Lower leg skin (tissue), 4 donors: ENCODE results near the gene USP30. TPM values are rescaled to one million over a fixed set of nuclear protein-coding genes. Genes with fewer than 3 reads are reported as not detected.

Experiments
- DNase-seq, 2 donors: peaks; one replicate each; pipeline ENCODE4 v3.0.0-alpha.2; 2019; ENCODE audit warnings: low spot score in 2 of 2
- H3K4me3 ChIP-seq: fragments of 200-600 bp; sonication (generic); 2 replicates; pipeline ENCODE4 v1.5.1; 2017; ENCODE audit warnings: mild to moderate bottlenecking, low read depth; ENCODE audit not compliant: poor library complexity, severe bottlenecking
- CTCF ChIP-seq, 3 donors: fragments of 450-650 bp; IDR thresholded peaks; one replicate each; pipeline ENCODE4 v1.5.1; 2016; ENCODE audit warnings: antibody characterized with exemption in 3 of 3, mild to moderate bottlenecking in 3 of 3, moderate library complexity in 2 of 3
- POLR2A ChIP-seq, 2 donors: fragments of 450-650 bp; IDR thresholded peaks; one replicate each; pipeline ENCODE4 v1.6.1; 2016 to 2017; ENCODE audit warnings: antibody characterized with exemption in 2 of 2, mild to moderate bottlenecking in 1 of 2, moderate library complexity in 1 of 2
- WGBS, 2 donors: methylation state at CpG; one replicate each; pipeline ENCODE4 v1.1.5; 2018; 5-methylcytosine and 5-hydroxymethylcytosine counted together
- intact Hi-C: fragments of 100-400 bp; cut with DNase I; formaldehyde crosslinking; loops from one replicate; pipeline ENCODE4 v1.15.0; 2023; ENCODE audit warnings: low total_unique reads
- total RNA-seq, 4 donors: library from RNA; depleted of rRNA; stranded (reverse); fragments of >200 nt; gene quantifications; one replicate each; pipeline ENCODE4 v1.1.0, GENCODE V29; 2016

The USP30 gene
- total RNA-seq, 4 donors from 2014 or later: 11.5 to 29.5 (median 22.2) TPM

GRCh38 chr12:109124878-109125648 is 72.7 kb downstream of the USP30 start:
- DNase-seq: no peak
- WGBS, 2 donors: 85 to 88% methylated on average over 12 of the region's 12 CpGs
- no peak overlapping the region for H3K4me3 ChIP-seq
- intact Hi-C loops: no loop called here
- TF ChIP-seq CTCF (IDR thresholded peaks at IDR 0.05) (no peak), POLR2A (IDR thresholded peaks at IDR 0.05) (no peak)

GRCh38 chr12:109125791-109126190 is 73.4 kb downstream of the USP30 start:
- WGBS, 2 donors: 77 to 86% methylated on average over 7 of the region's 7 CpGs
- intact Hi-C loops: no loop called here
- no peak for DNase-seq
- no peak for TF ChIP-seq POLR2A (IDR thresholded peaks at IDR 0.05)
- no peak for TF ChIP-seq CTCF (IDR thresholded peaks at IDR 0.05)
- no peak overlapping the region for H3K4me3 ChIP-seq

DNA sequence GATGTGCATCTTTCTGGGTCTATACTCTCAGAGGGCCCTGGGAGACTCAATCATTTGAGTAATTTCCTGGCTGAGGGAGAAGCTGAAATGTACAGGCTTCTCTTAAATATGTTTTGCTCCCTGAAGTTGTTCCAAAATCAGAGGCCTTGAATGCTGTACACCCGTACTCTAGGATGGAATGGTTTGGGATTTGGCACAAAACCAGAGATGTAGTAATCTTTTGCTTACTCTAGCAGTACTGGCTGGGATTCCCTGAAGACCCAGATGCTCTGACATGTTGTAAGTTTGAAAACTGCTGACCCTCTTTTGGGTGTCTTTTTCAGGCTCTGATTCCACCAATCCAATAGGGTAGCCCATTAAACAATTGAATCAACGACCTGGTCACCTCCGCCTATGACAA is 74.4 kb downstream of the USP30 start:
- 78 to 79% methylated on average over 3 of the region's 3 CpGs for WGBS, 2 donors
- no peak for DNase-seq
- TF ChIP-seq POLR2A (IDR thresholded peaks at IDR 0.05) (no peak), CTCF (IDR thresholded peaks at IDR 0.05) (no peak)
- no peak overlapping the region for H3K4me3 ChIP-seq
- intact Hi-C loops: no loop called here

GRCh38 chr12:109127533-109128242 is 75.3 kb downstream of the USP30 start:
- TF ChIP-seq CTCF (IDR thresholded peaks at IDR 0.05) (no peak), POLR2A (IDR thresholded peaks at IDR 0.05) (no peak)
- WGBS, 2 donors: 78 to 81% methylated on average over 13 of the region's 13 CpGs
- H3K4me3 ChIP-seq: no peak overlapping the region
- intact Hi-C loops: no loop called here
- no peak for DNase-seq

DNA sequence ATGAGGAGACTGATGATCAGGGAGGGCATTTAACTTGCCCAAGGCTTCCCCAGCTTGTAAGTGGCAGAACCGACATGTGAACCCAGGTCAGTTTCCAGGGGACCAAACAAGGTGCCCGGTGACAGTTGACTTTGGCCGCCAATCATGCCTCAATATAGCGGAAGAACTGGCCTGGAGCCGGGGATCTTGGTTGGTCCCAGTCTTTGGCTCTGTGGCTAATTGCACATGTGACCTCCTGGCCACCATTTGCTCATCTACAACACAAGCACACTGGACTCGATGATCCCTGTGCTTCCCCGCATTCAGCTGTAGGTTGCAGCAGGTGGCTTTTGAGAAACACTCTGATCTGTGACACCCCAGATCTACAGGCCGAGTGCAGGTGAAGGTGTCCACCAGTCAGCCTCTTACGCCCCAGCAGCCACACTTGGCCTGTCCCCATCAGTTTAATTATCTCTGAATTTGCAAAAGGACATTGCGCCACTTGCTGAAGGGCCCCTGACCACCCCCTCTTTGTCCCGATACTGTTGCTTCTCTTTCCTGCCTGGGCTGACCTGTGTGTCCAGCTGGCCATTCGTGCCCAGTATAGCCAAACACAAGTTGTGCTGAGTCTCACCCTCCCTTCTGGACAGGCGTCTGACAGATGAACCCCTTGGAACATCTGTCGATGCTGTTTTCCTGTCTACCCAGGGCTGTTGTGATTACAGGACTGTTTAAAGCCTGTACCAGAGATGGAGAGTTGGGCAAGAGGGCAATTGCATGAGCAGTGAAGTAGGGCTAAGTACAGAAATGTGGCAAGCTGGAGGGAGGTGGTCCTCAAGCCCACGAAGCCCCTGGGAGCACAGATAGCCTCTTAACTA is 78.1 kb downstream of the USP30 start:
- WGBS, 2 donors: 82 to 86% methylated on average over 15 of the region's 15 CpGs
- no peak overlapping the region for H3K4me3 ChIP-seq
- TF ChIP-seq CTCF (IDR thresholded peaks at IDR 0.05): no peak
- no peak for TF ChIP-seq POLR2A (IDR thresholded peaks at IDR 0.05)
- peak in 1 of 2 donors; percentile 56 for DNase-seq
- intact Hi-C loops: no loop called here
